ENCODE results near the gene BBS1.

- TF ChIP-seq, protein P1, sequence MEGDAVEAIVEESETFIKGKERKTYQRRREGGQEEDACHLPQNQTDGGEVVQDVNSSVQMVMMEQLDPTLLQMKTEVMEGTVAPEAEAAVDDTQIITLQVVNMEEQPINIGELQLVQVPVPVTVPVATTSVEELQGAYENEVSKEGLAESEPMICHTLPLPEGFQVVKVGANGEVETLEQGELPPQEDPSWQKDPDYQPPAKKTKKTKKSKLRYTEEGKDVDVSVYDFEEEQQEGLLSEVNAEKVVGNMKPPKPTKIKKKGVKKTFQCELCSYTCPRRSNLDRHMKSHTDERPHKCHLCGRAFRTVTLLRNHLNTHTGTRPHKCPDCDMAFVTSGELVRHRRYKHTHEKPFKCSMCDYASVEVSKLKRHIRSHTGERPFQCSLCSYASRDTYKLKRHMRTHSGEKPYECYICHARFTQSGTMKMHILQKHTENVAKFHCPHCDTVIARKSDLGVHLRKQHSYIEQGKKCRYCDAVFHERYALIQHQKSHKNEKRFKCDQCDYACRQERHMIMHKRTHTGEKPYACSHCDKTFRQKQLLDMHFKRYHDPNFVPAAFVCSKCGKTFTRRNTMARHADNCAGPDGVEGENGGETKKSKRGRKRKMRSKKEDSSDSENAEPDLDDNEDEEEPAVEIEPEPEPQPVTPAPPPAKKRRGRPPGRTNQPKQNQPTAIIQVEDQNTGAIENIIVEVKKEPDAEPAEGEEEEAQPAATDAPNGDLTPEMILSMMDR (IDR thresholded peaks at IDR 0.05): peak; percentile 67 to 88 (median 80)
- TF ChIP-seq POLR2A (IDR thresholded peaks at IDR 0.05): no peak
Measured at GRCh38 chr11:66579017-66579606, 68.7 kb downstream of the BBS1 start.

All from body of pancreas (tissue), 4 donors.